B cell (primary cell): Measurements from ENCODE around the gene PRAMEF17.
"Not testable (repeated sequence)": the region's sequence is repeated elsewhere in the genome, so short reads cannot be mapped to it uniquely, and the experiment has no call there.

ENCODE experiments used
- EZH2 ChIP-seq: IDR thresholded peaks from 2 replicates; pipeline ENCODE4 v1.6.1; 2012; ENCODE audit warnings: borderline replicate concordance, low read depth, mild to moderate bottlenecking, moderate library complexity, low read length; ENCODE audit not compliant: insufficient read depth, poor library complexity, severe bottlenecking
- TF ChIP-seq, protein P1 (sequence below): fragments of 200-600 bp; IDR thresholded peaks from one replicate; pipeline ENCODE4 v1.8.0; 2022; ENCODE audit warnings: antibody characterized with exemption, mild to moderate bottlenecking

DNA sequence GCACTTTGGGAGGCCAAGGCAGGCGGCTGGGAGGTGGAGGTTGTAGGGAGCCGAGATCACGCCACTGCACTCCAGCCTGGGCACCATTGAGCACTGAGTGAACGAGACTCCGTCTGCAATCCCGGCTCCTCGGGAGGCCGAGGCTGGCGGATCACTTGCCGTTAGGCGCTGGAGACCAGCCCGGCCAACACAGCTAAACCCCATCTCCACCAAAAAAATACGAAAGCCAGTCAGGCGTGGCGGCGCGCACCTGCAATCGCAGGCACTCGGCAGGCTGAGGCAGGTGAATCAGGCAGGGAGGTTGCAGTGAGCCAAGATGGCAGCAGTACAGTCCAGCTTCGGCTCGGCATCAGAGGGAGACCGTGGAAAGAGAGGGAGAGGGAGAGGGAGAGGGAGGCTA, 5.9 kb downstream of the PRAMEF17 start:
- not testable (repeated sequence) for TF ChIP-seq EZH2
- TF ChIP-seq, protein P1, sequence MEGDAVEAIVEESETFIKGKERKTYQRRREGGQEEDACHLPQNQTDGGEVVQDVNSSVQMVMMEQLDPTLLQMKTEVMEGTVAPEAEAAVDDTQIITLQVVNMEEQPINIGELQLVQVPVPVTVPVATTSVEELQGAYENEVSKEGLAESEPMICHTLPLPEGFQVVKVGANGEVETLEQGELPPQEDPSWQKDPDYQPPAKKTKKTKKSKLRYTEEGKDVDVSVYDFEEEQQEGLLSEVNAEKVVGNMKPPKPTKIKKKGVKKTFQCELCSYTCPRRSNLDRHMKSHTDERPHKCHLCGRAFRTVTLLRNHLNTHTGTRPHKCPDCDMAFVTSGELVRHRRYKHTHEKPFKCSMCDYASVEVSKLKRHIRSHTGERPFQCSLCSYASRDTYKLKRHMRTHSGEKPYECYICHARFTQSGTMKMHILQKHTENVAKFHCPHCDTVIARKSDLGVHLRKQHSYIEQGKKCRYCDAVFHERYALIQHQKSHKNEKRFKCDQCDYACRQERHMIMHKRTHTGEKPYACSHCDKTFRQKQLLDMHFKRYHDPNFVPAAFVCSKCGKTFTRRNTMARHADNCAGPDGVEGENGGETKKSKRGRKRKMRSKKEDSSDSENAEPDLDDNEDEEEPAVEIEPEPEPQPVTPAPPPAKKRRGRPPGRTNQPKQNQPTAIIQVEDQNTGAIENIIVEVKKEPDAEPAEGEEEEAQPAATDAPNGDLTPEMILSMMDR = not testable (repeated sequence)
